CD14-positive monocyte (primary cell): ENCODE results near the gene MRRF. TPM values are rescaled to one million over a fixed set of nuclear protein-coding genes. Genes with fewer than 3 reads are reported as not detected.

Experiments used
- DNase-seq, 3 donors: peaks; one replicate each; pipeline ENCODE4 v3.0.0-alpha.2; 2011 to 2022
- H2AFZ ChIP-seq: 2 replicates; pipeline ENCODE4 v1.6.0; 2012; ENCODE audit warnings: mild to moderate bottlenecking, low read depth, low read length, inconsistent platforms; ENCODE audit not compliant: insufficient read depth, poor library complexity, severe bottlenecking
- H3K27ac ChIP-seq, 2 donors: 1 replicate in 1 of 2; 2 replicates in 1 of 2; pipeline ENCODE4 v1.5.1; 2012 to 2013; ENCODE audit warnings: low read length in 2 of 2, control low read depth in 1 of 2, inconsistent platforms in 1 of 2, low read depth in 1 of 2, mild to moderate bottlenecking in 1 of 2
- H3K27me3 ChIP-seq, 2 donors: one replicate each; pipeline versions ENCODE4 v1.6.0 to v1.6.1; 2011 to 2013; ENCODE audit warnings: low read length in 2 of 2; ENCODE audit not compliant: control insufficient read depth in 2 of 2, insufficient read depth in 2 of 2
- H3K36me3 ChIP-seq, 2 donors: replicated peaks in 1 of 2; 1 replicate in 1 of 2; 2 replicates in 1 of 2; pipeline versions ENCODE4 v1.5.1 to v1.6.1; 2012 to 2013; ENCODE audit warnings: low read length in 2 of 2, control low read depth in 1 of 2, inconsistent platforms in 1 of 2, mild to moderate bottlenecking in 1 of 2; ENCODE audit not compliant: insufficient read depth in 2 of 2, control insufficient read depth in 1 of 2
- H3K4me1 ChIP-seq, 2 donors: 1 replicate in 1 of 2; 2 replicates in 1 of 2; pipeline versions ENCODE4 v1.5.1 to v1.6.1; 2012 to 2013; ENCODE audit warnings: low read length in 2 of 2, control low read depth in 1 of 2, inconsistent platforms in 1 of 2, mild to moderate bottlenecking in 1 of 2, moderate library complexity in 1 of 2; ENCODE audit not compliant: insufficient read depth in 2 of 2, control insufficient read depth in 1 of 2
- H3K4me2 ChIP-seq: replicated peaks from 2 replicates; pipeline ENCODE3; 2012; ENCODE audit warnings: low read length, moderate library complexity, mild to moderate bottlenecking; ENCODE audit not compliant: poor library complexity, severe bottlenecking; ENCODE audit errors: extremely low read depth
- H3K4me3 ChIP-seq, 3 experiments: fragments of 200-600 bp in 1 of 3; sonication (generic) in 1 of 3; replicated peaks in 1 of 3; 1 replicate in 2 of 3; 2 replicates in 1 of 3; pipeline ENCODE4 v1.5.1; 2011 to 2013; ENCODE audit warnings: low read length in 3 of 3, mild to moderate bottlenecking in 3 of 3, control low read depth in 2 of 3, low read depth in 2 of 3, inconsistent platforms in 1 of 3, moderate library complexity in 1 of 3
- H3K79me2 ChIP-seq: 2 replicates; pipeline ENCODE4 v1.6.0; 2012; ENCODE audit warnings: mild to moderate bottlenecking, control low read depth, inconsistent platforms, low read length, moderate library complexity; ENCODE audit not compliant: insufficient read depth
- H3K9ac ChIP-seq: 2 replicates; pipeline ENCODE4 v1.6.0; 2017; ENCODE audit warnings: low read length, mild to moderate bottlenecking; ENCODE audit not compliant: insufficient read depth, poor library complexity, severe bottlenecking
- H3K9me3 ChIP-seq, 2 donors: replicated peaks in 1 of 2; 1 replicate in 1 of 2; 2 replicates in 1 of 2; pipeline versions ENCODE4 v1.5.1 to v1.6.1; 2012 to 2013; ENCODE audit warnings: low read length in 2 of 2, control low read depth in 1 of 2; ENCODE audit not compliant: control insufficient read depth in 1 of 2, insufficient read depth in 1 of 2
- H4K20me1 ChIP-seq: 2 replicates; pipeline ENCODE4 v1.6.0; 2012; ENCODE audit warnings: mild to moderate bottlenecking, low read length, control low read depth, moderate library complexity; ENCODE audit not compliant: insufficient read depth
- H3K27ac Mint-ChIP-seq, 7 donors: one replicate each; pipeline ENCODE4 v1.8.0; 2020; ENCODE audit warnings: mild to moderate bottlenecking in 7 of 7, mixed read lengths in 7 of 7, moderate library complexity in 6 of 7, inconsistent platforms in 2 of 7
- H3K27me3 Mint-ChIP-seq, 3 donors: one replicate each; pipeline ENCODE4 v1.8.0; 2021 to 2022; ENCODE audit warnings: low read depth in 3 of 3, mild to moderate bottlenecking in 3 of 3, mixed read lengths in 3 of 3, moderate library complexity in 3 of 3, inconsistent platforms in 1 of 3
- H3K36me3 Mint-ChIP-seq, 2 donors: one replicate each; pipeline ENCODE4 v1.8.0; 2020; ENCODE audit warnings: mixed read lengths in 2 of 2, inconsistent platforms in 1 of 2, mild to moderate bottlenecking in 1 of 2
- H3K4me1 Mint-ChIP-seq: one replicate; pipeline ENCODE4 v1.8.0; 2020; ENCODE audit warnings: mild to moderate bottlenecking, mixed read lengths
- H3K4me3 Mint-ChIP-seq, 2 donors: one replicate each; pipeline ENCODE4 v1.8.0; 2020; ENCODE audit warnings: mild to moderate bottlenecking in 2 of 2, mixed read lengths in 2 of 2, moderate library complexity in 1 of 2
- H3K9me3 Mint-ChIP-seq, 7 donors: one replicate each; pipeline ENCODE4 v1.8.0; 2020 to 2022; ENCODE audit warnings: mixed read lengths in 7 of 7, mild to moderate bottlenecking in 6 of 7, moderate library complexity in 6 of 7, inconsistent platforms in 2 of 7
- CTCF ChIP-seq: fragments of 200-600 bp; IDR thresholded peaks from one replicate; pipeline ENCODE4 v1.8.0; 2022; ENCODE audit warnings: antibody characterized with exemption, mild to moderate bottlenecking
- WGBS: methylation state at CpG from one replicate; pipeline ENCODE4 v1.1.5; 2013; ENCODE audit warnings: missing lambda C conversion rate; ENCODE audit not compliant: insufficient coverage; 5-methylcytosine and 5-hydroxymethylcytosine counted together
- intact Hi-C, 2 donors: fragments of 100-400 bp; cut with micrococcal nuclease; formaldehyde crosslinking; loops; one replicate each; pipeline versions ENCODE4 v1.15.0 to v1.15.1; 2023
- polyA plus RNA-seq, 3 donors: library from polyadenylated mRNA; depleted of rRNA in 1 of 3; unstranded in 2 of 3; stranded (reverse) in 1 of 3; fragments of 300-500 nt in 2 of 3; fragments of >200 nt in 1 of 3; fragmentation: Illumina TruSeq in 2 of 3; gene quantifications; 1 replicate in 2 of 3; 2 replicates in 1 of 3; pipeline ENCODE4 v1.2.3, GENCODE V29; 2012 to 2021

Gene MRRF
- polyA plus RNA-seq, 3 donors: 16.0 to 34.4 (median 16.2) TPM

- H3K79me2 ChIP-seq: no peaks in the 10 kb centered on the region
- intact Hi-C loops: loop anchor here in 1 of 2 donors (10.0 kb wide), 1 partner anchor 83 kb away; no protein-coding TSS in a partner anchor
- peak overlapping the region; percentile 89 for H2AFZ ChIP-seq
- Mint-ChIP-seq H3K4me3 (peak overlapping the region; percentile 85 to 94), H3K27ac (peak overlapping the region in 2 of 7 donors; percentile 84 to 95), H3K9me3 (peaks cover 0 to 5% (median 3%) of the 10 kb centered on the region in 7 donors), H3K27me3 (peaks cover 1 to 7% (median 3%) of the 10 kb centered on the region in 3 donors), H3K4me1 (peaks cover 56% of the 10 kb centered on the region), H3K36me3 (peaks cover 12% of the 10 kb centered on the region in 2 donors)
- no peaks in the 10 kb centered on the region for H3K9me3 ChIP-seq
- no peak for TF ChIP-seq CTCF
- H3K4me2 ChIP-seq: peak overlapping the region; percentile 94
- H3K4me3 ChIP-seq: peak overlapping the region in 2 of 3 experiments; percentile 87 to 95
- H4K20me1 ChIP-seq: peaks cover 22% of the 10 kb centered on the region
- 90% methylated on average over 1 of the region's 8 CpGs for WGBS
- peak overlapping the region; percentile 80 for H3K9ac ChIP-seq
- DNase-seq: no peak
- H3K36me3 ChIP-seq: no peaks in the 10 kb centered on the region
- no peak overlapping the region for H3K27ac ChIP-seq
- H3K4me1 ChIP-seq: peaks cover 44 to 54% of the 10 kb centered on the region in 2 donors
- H3K27me3 ChIP-seq: no peaks in the 10 kb centered on the region
These were observed 107.2 kb downstream of the MRRF start for GRCh38 chr9:122371846-122372245.

- Mint-ChIP-seq H3K27ac (no peak overlapping the region), H3K4me3 (peak overlapping the region in 1 of 2 donors; percentile 9), H3K27me3 (peaks cover 4 to 7% (median 4%) of the 10 kb centered on the region in 3 donors), H3K9me3 (peaks cover 0 to 5% (median 3%) of the 10 kb centered on the region in 7 donors), H3K36me3 (peaks cover 17% of the 10 kb centered on the region in 2 donors), H3K4me1 (peaks cover 69% of the 10 kb centered on the region)
- Histone ChIP-seq H3K9ac (no peak overlapping the region), H3K27ac (no peak overlapping the region), H3K79me2 (no peaks in the 10 kb centered on the region), H3K27me3 (no peaks in the 10 kb centered on the region), H4K20me1 (peaks cover 33% of the 10 kb centered on the region), H3K9me3 (no peaks in the 10 kb centered on the region), H3K4me3 (no peak overlapping the region), H2AFZ (no peak overlapping the region), H3K4me1 (peaks cover 52 to 64% of the 10 kb centered on the region in 2 donors), H3K36me3 (peaks cover 2 to 5% of the 10 kb centered on the region in 2 donors), H3K4me2 (no peak overlapping the region)
- 84% methylated on average over 16 of the region's 19 CpGs for whole genome bisulfite sequencing
- intact Hi-C loops: loop anchor here in 1 of 2 donors (10.0 kb wide), 1 partner anchor 82 kb away; no protein-coding TSS in a partner anchor
- no peak for DNase-seq
- TF ChIP-seq CTCF: no peak
These were observed 108.5 kb downstream of the MRRF start for GRCh38 chr9:122372856-122373845.
